HL-60/S4 treated with retinoic acid at 250 ng/mL for 4 days and 3 days (cell line): Measurements from ENCODE around the gene KNTC1.
"Not testable (repeated sequence)": the region's sequence is repeated elsewhere in the genome, so short reads cannot be mapped to it uniquely, and the experiment has no call there.

ENCODE experiments used
- in situ Hi-C: fragments of 300-500 bp; cut with MboI; formaldehyde crosslinking; loops from 2 replicates; pipeline ENCODE4 v1.7.0; 2022; ENCODE audit warnings: low sequenced_read_pairs

KNTC1 gene, protein sequence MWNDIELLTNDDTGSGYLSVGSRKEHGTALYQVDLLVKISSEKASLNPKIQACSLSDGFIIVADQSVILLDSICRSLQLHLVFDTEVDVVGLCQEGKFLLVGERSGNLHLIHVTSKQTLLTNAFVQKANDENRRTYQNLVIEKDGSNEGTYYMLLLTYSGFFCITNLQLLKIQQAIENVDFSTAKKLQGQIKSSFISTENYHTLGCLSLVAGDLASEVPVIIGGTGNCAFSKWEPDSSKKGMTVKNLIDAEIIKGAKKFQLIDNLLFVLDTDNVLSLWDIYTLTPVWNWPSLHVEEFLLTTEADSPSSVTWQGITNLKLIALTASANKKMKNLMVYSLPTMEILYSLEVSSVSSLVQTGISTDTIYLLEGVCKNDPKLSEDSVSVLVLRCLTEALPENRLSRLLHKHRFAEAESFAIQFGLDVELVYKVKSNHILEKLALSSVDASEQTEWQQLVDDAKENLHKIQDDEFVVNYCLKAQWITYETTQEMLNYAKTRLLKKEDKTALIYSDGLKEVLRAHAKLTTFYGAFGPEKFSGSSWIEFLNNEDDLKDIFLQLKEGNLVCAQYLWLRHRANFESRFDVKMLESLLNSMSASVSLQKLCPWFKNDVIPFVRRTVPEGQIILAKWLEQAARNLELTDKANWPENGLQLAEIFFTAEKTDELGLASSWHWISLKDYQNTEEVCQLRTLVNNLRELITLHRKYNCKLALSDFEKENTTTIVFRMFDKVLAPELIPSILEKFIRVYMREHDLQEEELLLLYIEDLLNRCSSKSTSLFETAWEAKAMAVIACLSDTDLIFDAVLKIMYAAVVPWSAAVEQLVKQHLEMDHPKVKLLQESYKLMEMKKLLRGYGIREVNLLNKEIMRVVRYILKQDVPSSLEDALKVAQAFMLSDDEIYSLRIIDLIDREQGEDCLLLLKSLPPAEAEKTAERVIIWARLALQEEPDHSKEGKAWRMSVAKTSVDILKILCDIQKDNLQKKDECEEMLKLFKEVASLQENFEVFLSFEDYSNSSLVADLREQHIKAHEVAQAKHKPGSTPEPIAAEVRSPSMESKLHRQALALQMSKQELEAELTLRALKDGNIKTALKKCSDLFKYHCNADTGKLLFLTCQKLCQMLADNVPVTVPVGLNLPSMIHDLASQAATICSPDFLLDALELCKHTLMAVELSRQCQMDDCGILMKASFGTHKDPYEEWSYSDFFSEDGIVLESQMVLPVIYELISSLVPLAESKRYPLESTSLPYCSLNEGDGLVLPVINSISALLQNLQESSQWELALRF (N-terminal part only)

GRCh38 chr12:122526683-122527477 is at the start of gene KNTC1, which contains the start of gene RSRC2:
TSS of gene KNTC1 (plus strand) at chr12:122527249. CDS start at chr12:122530064, 2,815 bp downstream.
TSS of gene RSRC2 (minus strand) at chr12:122526936. CDS start at chr12:122526853, 83 bp downstream.
- in situ Hi-C loops = no loop called here

- in situ Hi-C loops = no loop called here
Measured at GRCh38 chr12:122480753-122481152, 46.3 kb upstream of the KNTC1 start.

GRCh38 chr12:122481861-122482260 is 45.2 kb upstream of the KNTC1 start:
- in situ Hi-C loops = no loop called here

GRCh38 chr12:122483969-122484368 is 43.1 kb upstream of the KNTC1 start:
- in situ Hi-C loops = no loop called here

GRCh38 chr12:122484385-122484784 is 42.7 kb upstream of the KNTC1 start:
- in situ Hi-C loops = not testable (repeated sequence)

DNA sequence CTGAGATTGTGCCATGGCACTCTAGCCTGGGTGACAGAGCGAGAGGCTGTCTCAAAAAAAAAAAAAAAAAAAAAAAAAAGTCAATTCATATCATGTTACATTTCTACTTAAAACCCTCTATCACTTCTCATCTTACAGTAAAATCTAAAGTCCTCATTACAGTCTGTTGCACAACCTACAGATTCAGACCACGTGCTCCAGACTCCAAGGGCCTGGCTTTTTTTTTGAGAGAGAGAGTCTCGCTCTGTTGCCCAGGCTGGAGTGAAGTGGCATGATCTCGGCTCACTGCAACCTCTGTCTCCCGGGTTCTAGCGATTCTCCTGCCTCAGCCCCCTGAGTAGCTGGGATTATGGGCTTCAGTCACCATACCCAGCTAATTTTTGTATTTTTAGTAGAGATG is 40.7 kb upstream of the KNTC1 start:
- in situ Hi-C loops = not testable (repeated sequence)

DNA sequence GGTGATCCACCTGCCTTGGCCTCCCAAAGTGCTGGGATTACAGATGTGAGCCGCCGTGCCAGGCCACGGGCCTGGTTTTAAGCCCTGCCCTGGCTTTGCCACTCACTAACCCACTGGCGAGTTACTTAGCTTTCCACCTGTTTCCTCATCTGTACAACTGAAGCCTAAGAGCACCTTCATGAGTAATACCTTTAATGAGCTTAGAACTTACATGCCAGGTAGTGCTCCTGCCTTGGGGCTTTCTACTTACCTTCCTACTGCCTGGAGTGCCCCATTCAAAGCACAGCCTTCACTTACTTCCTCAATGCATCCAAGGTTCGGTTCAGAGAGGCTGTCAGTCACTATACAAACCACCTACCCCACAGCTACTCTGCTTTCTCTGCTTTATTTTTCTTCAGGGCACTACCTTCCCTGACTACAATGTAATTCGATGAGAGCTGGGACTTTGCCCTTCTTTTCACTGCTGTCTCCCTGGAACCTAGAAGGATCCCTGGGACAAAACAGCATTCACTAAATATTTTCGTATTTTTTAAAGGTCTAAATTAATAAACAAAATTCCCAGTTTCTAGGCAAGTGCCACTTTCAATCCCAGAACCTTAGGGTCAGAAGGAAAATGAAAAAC is 40.1 kb upstream of the KNTC1 start:
- in situ Hi-C loops = no loop called here

- in situ Hi-C loops = not testable (repeated sequence)
Measured at GRCh38 chr12:122487807-122488206, 39.2 kb upstream of the KNTC1 start.

DNA sequence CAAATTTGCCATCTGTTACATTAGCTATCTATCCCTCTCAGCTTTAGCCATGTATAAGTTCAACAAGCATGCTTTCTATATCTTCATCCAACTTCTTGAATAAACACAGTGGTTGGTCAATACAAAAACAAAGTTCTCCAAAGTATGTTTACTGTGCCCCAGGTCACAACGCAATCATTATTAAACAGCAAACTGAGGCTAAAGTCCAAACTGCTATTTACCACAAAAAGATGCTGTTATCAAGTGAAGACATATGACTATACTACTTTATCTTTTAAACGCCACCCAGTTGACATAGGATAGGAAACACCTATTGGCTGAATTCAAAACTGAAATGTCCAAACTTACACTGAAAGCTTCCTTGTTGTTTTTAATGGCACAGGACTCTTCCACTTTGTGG is 38.0 kb upstream of the KNTC1 start:
- in situ Hi-C loops = no loop called here

DNA sequence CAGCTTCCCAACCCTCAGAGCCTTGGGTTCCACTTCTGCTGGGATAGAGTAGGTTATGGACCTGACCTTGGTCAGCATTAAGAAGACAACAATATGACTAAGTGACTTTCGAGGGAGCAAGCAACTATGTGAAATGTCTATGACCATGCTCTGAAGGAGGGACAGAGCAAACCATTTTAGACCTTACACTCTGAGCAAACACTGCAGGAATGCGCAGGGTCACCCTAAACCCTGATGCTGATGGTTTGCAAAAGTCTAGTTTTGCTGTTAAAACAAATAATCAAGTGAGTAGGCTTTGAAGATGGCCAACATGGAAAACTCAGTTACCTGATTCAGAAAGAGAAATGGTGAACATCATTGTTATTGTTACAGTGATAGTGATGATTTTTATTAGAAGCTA is 35.1 kb upstream of the KNTC1 start:
- in situ Hi-C loops = no loop called here

- in situ Hi-C loops = not testable (repeated sequence)
Measured at GRCh38 chr12:122493222-122493621, 33.8 kb upstream of the KNTC1 start.

DNA sequence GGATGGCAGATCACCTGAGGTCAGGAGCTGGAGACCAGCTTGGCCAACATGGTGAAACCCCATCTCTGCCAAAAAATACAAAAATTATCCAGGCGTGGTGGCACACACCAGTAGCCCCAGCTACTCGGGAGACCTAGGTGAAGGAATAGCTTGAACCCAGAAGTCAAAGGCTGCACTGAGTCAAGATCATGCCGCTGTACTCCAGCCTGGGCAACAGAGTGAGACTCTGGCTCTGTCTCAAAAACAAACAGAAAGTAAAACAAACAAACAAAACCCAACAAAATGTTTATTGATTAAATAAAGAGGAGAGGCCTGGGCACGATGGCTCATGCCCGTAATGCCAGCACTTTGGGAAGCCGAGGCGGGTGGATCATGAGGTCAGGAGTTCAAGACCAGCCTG is 31.8 kb upstream of the KNTC1 start:
- in situ Hi-C loops = no loop called here

- in situ Hi-C loops = no loop called here
Measured at GRCh38 chr12:122499991-122500684, 26.9 kb upstream of the KNTC1 start.

DNA sequence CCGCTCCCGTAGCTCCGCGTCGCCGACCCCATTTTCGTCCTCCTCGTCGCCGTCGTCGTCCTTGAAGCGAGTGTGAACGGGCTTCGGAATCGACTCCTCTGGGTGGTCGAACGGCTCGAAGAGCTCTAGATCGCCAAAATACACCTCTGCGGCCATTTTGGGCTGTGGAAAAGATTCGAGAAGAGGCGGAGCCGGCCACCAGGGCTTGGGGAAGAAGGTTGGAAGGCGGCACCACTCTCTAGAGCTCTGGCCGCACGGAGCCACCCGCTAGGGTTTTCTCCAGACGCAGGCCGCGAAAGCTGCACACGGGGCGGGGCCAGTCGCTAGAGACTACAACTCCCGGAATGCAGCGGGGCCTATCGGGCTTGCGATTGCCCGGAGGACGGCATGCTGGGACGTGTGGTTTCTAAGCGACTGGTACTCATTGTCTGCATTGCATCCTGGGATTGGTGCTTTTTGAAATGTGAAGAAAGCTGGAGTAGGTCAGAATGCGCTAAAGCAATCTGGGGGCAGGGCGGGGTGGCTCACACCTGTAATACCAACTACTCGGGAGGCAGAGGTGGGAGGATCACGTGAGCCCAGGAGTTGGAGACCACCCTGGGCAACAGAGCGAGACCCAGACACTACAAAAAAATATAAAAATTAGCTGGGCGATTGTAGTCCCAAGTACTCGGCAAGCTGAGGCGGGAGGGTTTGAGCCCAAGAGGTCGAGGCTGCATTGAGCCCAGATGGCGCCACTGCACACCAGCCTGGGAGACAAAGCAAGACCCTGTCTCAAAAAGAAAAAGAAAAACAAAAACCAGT is 26.2 kb upstream of the KNTC1 start, which contains the start of gene ZCCHC8:
ZCCHC8 (minus strand) TSS at position 248 of the 804 bp plus-strand sequence; CDS start at position 156, 92 bp downstream.
- in situ Hi-C loops = no loop called here

DNA sequence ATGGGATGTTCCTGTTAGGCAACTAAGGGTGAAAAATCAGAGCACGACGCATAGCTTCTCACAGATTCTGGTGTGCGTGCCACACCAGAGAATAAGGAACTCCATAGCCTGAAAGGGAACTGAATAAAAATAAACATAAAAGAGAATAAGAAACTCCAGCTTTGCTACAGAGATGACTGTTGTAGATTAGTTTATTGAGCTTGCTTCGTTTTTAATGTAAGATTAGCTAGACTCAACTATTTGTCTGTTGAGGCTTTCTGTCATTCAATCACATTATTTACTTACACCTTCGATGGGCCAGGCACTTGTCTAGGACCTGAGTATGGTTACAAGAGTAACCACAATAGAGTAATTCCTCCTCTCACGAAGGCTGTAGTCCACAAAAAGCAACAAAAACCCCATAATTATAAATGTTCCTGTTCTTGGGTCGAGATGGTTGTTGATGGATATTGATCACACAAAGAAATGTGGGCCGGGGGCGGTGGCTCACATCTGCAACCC is 25.5 kb upstream of the KNTC1 start:
- in situ Hi-C loops = no loop called here

DNA sequence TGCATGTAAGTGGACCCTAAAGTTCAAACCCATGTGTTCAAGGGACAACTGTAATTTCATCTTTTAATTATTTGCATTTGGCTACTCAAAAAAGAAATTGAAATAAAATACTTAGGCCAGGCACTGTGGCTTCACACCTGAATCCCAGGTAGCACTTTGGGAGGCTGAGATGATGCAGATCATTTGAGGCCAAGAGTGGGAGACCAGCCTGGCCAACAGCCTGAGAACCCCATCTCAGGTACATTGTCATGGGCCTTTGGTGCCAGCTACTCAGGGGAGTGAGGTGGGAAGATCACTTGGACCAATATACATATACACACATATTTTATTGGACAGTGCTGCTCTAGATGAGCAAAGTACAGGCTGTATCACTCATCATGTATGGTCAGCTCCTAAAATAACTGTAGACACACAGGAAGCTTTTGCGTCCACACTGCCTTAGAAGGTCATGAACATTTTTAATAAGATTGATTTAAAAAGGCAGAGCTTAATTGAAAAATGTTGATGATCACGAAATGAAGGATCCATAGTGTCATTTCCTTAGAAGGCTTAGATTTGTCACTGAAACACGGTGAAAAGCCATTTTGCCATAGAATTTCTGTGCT is 23.8 kb upstream of the KNTC1 start:
- in situ Hi-C loops = no loop called here

- in situ Hi-C loops = no loop called here
Measured at GRCh38 chr12:122503783-122504590, 23.1 kb upstream of the KNTC1 start.
